CD4-positive, alpha-beta T cell treated with Interleukin-4 for 4 hours (primary cell): ENCODE data around the gene ESR1.
"Not testable (repeated sequence)": the region's sequence is repeated elsewhere in the genome, so short reads cannot be mapped to it uniquely, and the experiment has no call there.

Experiments used
- DNase-seq: peaks from one replicate; pipeline ENCODE4 v3.0.0-alpha.2; 2020

Gene ESR1

GRCh38 chr6:151998784-151999183 is 191.3 kb downstream of the ESR1 start:
- no peak for DNase-seq

GRCh38 chr6:151999194-151999593 is 191.7 kb downstream of the ESR1 start:
- DNase-seq, result no peak

- DNase-seq, result no peak
Observed at GRCh38 chr6:152001408-152001807, 193.9 kb downstream of the ESR1 start.

GRCh38 chr6:152002306-152002705 is 194.8 kb downstream of the ESR1 start:
- DNase-seq, result no peak

- no peak for DNase-seq
Observed at GRCh38 chr6:152004036-152004566, 196.6 kb downstream of the ESR1 start.

GRCh38 chr6:152004896-152005295 is 197.4 kb downstream of the ESR1 start:
- no peak for DNase-seq

GRCh38 chr6:152008779-152009178 is 201.3 kb downstream of the ESR1 start:
- DNase-seq, result no peak

GRCh38 chr6:152012227-152012626 is 204.7 kb downstream of the ESR1 start:
- no peak for DNase-seq

GRCh38 chr6:152018876-152019275 is 211.4 kb downstream of the ESR1 start:
- DNase-seq, result no peak

GRCh38 chr6:152022303-152022702 is 214.8 kb downstream of the ESR1 start:
- no peak for DNase-seq

- no peak for DNase-seq
Observed at GRCh38 chr6:152023613-152024012, 216.1 kb downstream of the ESR1 start.

- no peak for DNase-seq
Observed at GRCh38 chr6:152026291-152026690, 218.8 kb downstream of the ESR1 start.

- DNase-seq, result not testable (repeated sequence)
Observed at GRCh38 chr6:152026744-152027143, 219.3 kb downstream of the ESR1 start.

GRCh38 chr6:152033765-152034164 is 226.3 kb downstream of the ESR1 start:
- DNase-seq, result not testable (repeated sequence)

- no peak for DNase-seq
Observed at GRCh38 chr6:152034631-152035030, 227.1 kb downstream of the ESR1 start.

- DNase-seq, result no peak
Observed at GRCh38 chr6:152046118-152046517, 238.6 kb downstream of the ESR1 start.

- no peak for DNase-seq
Observed at GRCh38 chr6:152048921-152049320, 241.4 kb downstream of the ESR1 start.

GRCh38 chr6:152049502-152049901 is 242.0 kb downstream of the ESR1 start:
- DNase-seq, result no peak

GRCh38 chr6:152050451-152051195 is 243.1 kb downstream of the ESR1 start:
- no peak for DNase-seq

- no peak for DNase-seq
Observed at GRCh38 chr6:152052061-152052460, 244.6 kb downstream of the ESR1 start.

GRCh38 chr6:152053332-152053731 is 245.8 kb downstream of the ESR1 start:
- DNase-seq, result no peak

- no peak for DNase-seq
Observed at GRCh38 chr6:152054441-152054840, 247.0 kb downstream of the ESR1 start.

GRCh38 chr6:152055517-152055916 is 248.0 kb downstream of the ESR1 start:
- DNase-seq, result no peak

- no peak for DNase-seq
Observed at GRCh38 chr6:152057832-152058498, 250.5 kb downstream of the ESR1 start.
